Activated T-cell treated with anti-CD3 and anti-CD28 coated beads, Interleukin-2, amount 50 U/mL, for 24 hours (primary cell): ENCODE measurements around the gene SREBF1.
A peak's percentile ranks its signal among the peaks of the same experiment; 100 is the strongest.

ENCODE experiments used
- DNase-seq: peaks from one replicate; pipeline ENCODE4 v3.0.0-alpha.2; 2020
- H3K27ac Mint-ChIP-seq: 2 replicates; pipeline ENCODE4 v1.8.0; 2020; ENCODE audit warnings: mild to moderate bottlenecking, mixed read lengths
- H3K27me3 Mint-ChIP-seq: 2 replicates; pipeline ENCODE4 v1.8.0; 2020; ENCODE audit warnings: mixed read lengths
- H3K36me3 Mint-ChIP-seq: 2 replicates; pipeline ENCODE4 v1.8.0; 2020; ENCODE audit warnings: low read depth, mixed read lengths
- H3K4me1 Mint-ChIP-seq: 2 replicates; pipeline ENCODE4 v1.8.0; 2020; ENCODE audit warnings: low read depth, mixed read lengths
- H3K4me3 Mint-ChIP-seq: 2 replicates; pipeline ENCODE4 v1.8.0; 2020; ENCODE audit warnings: mild to moderate bottlenecking, moderate library complexity, mixed read lengths
- H3K9me3 Mint-ChIP-seq: 2 replicates; pipeline ENCODE4 v1.8.0; 2020; ENCODE audit warnings: mixed read lengths

The SREBF1 gene

GRCh38 chr17:17784657-17785267 is 52.0 kb downstream of the SREBF1 start:
- peak; percentile 49 for DNase-seq
- no peak overlapping the region for H3K4me3 Mint-ChIP-seq
- no peak overlapping the region for H3K27ac Mint-ChIP-seq
- H3K4me1 Mint-ChIP-seq, result peaks cover 26% of the 10 kb centered on the region
- H3K36me3 Mint-ChIP-seq, result no peaks in the 10 kb centered on the region
- H3K9me3 Mint-ChIP-seq, result no peaks in the 10 kb centered on the region
- H3K27me3 Mint-ChIP-seq, result peaks cover 3% of the 10 kb centered on the region

DNA sequence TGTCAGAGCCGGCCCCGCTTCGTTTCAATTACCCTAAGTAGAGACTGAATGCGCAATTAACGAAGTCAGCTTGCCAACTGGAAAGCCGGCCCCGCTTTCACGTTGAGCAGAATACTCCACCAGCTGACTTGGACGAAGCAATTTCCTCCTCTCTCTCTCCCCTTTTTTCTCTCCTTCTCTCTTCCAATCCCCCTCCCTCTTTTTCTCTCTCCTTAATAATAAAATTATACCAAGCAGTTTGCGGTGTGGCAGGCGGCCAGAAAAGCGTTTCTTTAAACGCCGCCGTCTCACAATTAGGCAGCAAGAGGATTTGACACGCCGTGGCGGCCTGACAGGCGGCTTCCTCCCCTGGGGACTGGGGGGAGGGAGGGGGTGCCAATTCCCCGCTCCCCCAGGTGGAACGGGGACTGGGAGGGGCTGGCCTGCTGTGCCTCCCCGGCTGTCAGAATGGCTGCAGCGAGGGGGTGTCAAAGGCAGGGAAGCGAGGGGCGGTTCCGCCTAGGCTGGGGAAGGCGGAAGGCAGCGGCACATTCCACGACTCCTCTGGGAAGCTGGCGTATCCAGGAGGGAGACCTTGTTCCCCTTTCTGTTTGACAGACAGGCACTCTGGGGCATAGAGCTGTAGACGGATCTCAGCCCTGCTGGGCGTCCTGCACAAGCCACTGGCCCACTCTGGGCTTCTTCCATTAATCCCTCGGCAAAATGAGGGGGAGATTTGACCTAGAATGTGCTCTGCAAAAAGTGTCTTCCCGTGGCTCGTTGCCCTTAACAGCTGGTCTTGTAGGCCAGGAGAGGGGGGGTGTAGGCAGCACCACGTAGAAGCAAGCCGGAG is 52.7 kb downstream of the SREBF1 start:
- Mint-ChIP-seq H3K27ac (no peak overlapping the region), H3K27me3 (peaks cover 3% of the 10 kb centered on the region), H3K9me3 (no peaks in the 10 kb centered on the region), H3K4me1 (peaks cover 26% of the 10 kb centered on the region), H3K36me3 (no peaks in the 10 kb centered on the region), H3K4me3 (peak overlapping the region; percentile 61)
- peak; percentile 46 for DNase-seq

- Mint-ChIP-seq H3K4me3 (peak overlapping the region; percentile 64), H3K27ac (no peak overlapping the region), H3K27me3 (peaks cover 3% of the 10 kb centered on the region), H3K4me1 (peaks cover 26% of the 10 kb centered on the region), H3K9me3 (no peaks in the 10 kb centered on the region), H3K36me3 (no peaks in the 10 kb centered on the region)
- peak; percentile 66 for DNase-seq
Measured at GRCh38 chr17:17783116-17783824, 53.5 kb downstream of the SREBF1 start.

- H3K36me3 Mint-ChIP-seq, result no peaks in the 10 kb centered on the region
- H3K4me1 Mint-ChIP-seq, result peaks cover 26% of the 10 kb centered on the region
- peaks cover 3% of the 10 kb centered on the region for H3K27me3 Mint-ChIP-seq
- peak overlapping the region; percentile 64 for H3K4me3 Mint-ChIP-seq
- H3K9me3 Mint-ChIP-seq, result no peaks in the 10 kb centered on the region
- DNase-seq, result peak; percentile 54
- H3K27ac Mint-ChIP-seq, result no peak overlapping the region
Measured at GRCh38 chr17:17782523-17783115, 54.2 kb downstream of the SREBF1 start.

- H3K36me3 Mint-ChIP-seq, result no peaks in the 10 kb centered on the region
- H3K4me1 Mint-ChIP-seq, result peaks cover 26% of the 10 kb centered on the region
- peak overlapping the region; percentile 55 for H3K4me3 Mint-ChIP-seq
- H3K27ac Mint-ChIP-seq, result no peak overlapping the region
- peak; percentile 53 for DNase-seq
- H3K27me3 Mint-ChIP-seq, result peaks cover 3% of the 10 kb centered on the region
- H3K9me3 Mint-ChIP-seq, result no peaks in the 10 kb centered on the region
Measured at GRCh38 chr17:17781591-17782496, 54.9 kb downstream of the SREBF1 start.

DNA sequence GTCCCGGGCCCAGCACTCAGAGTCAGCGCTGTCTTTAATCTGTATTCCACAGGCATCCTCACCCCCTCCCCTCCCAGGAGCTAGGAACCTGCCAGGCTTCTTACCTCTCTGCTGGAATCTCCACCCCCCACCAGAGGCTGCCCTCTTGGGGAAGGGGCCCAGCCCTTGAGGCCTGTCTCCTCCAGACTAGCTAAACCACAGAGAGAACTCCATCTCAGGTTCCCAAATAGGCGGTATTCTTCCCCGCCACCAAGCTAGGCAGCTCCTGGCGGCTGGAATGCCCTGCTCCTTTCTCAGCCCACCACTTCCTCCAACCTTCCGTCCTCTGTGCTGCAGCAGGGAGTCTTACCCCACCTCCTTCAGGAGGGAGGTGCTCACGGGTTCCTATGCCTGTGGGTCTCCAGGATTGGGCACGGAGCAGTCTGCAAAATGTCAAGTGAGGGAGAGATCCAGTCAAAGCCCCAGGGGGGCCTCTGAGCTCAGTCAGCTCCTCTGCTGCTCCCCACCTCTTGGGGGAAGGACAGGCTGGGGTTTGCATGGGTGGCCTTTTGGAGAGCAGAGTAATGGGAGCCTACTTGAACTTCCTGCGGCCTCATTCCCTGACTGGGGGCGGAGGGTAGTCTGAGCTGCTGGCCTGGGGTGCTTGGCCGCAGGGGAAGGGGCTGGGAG is 55.7 kb downstream of the SREBF1 start:
- H3K9me3 Mint-ChIP-seq, result no peaks in the 10 kb centered on the region
- peaks cover 26% of the 10 kb centered on the region for H3K4me1 Mint-ChIP-seq
- peaks cover 3% of the 10 kb centered on the region for H3K27me3 Mint-ChIP-seq
- H3K27ac Mint-ChIP-seq, result no peak overlapping the region
- H3K36me3 Mint-ChIP-seq, result no peaks in the 10 kb centered on the region
- no peak for DNase-seq
- H3K4me3 Mint-ChIP-seq, result no peak overlapping the region

- H3K4me3 Mint-ChIP-seq, result no peak overlapping the region
- no peak for DNase-seq
- no peaks in the 10 kb centered on the region for H3K36me3 Mint-ChIP-seq
- H3K4me1 Mint-ChIP-seq, result peaks cover 12% of the 10 kb centered on the region
- H3K9me3 Mint-ChIP-seq, result no peaks in the 10 kb centered on the region
- H3K27ac Mint-ChIP-seq, result no peak overlapping the region
- peaks cover 3% of the 10 kb centered on the region for H3K27me3 Mint-ChIP-seq
Measured at GRCh38 chr17:17779015-17779611, 57.7 kb downstream of the SREBF1 start.

- Mint-ChIP-seq H3K27me3 (peaks cover 3% of the 10 kb centered on the region), H3K4me1 (peaks cover 13% of the 10 kb centered on the region), H3K36me3 (no peaks in the 10 kb centered on the region), H3K4me3 (no peak overlapping the region), H3K9me3 (no peaks in the 10 kb centered on the region), H3K27ac (no peak overlapping the region)
- no peak for DNase-seq
Measured at GRCh38 chr17:17778308-17779014, 58.3 kb downstream of the SREBF1 start.

- no peaks in the 10 kb centered on the region for H3K9me3 Mint-ChIP-seq
- no peak for DNase-seq
- peaks cover 20% of the 10 kb centered on the region for H3K4me1 Mint-ChIP-seq
- no peak overlapping the region for H3K27ac Mint-ChIP-seq
- H3K27me3 Mint-ChIP-seq, result peaks cover 3% of the 10 kb centered on the region
- no peaks in the 10 kb centered on the region for H3K36me3 Mint-ChIP-seq
- H3K4me3 Mint-ChIP-seq, result no peak overlapping the region
Measured at GRCh38 chr17:17776889-17777288, 59.9 kb downstream of the SREBF1 start.

GRCh38 chr17:17774009-17774881 is 62.5 kb downstream of the SREBF1 start:
- Mint-ChIP-seq H3K36me3 (no peaks in the 10 kb centered on the region), H3K9me3 (no peaks in the 10 kb centered on the region), H3K27me3 (no peaks in the 10 kb centered on the region), H3K4me3 (no peak overlapping the region), H3K27ac (peak overlapping the region; percentile 75), H3K4me1 (peaks cover 14% of the 10 kb centered on the region)
- DNase-seq, result no peak

DNA sequence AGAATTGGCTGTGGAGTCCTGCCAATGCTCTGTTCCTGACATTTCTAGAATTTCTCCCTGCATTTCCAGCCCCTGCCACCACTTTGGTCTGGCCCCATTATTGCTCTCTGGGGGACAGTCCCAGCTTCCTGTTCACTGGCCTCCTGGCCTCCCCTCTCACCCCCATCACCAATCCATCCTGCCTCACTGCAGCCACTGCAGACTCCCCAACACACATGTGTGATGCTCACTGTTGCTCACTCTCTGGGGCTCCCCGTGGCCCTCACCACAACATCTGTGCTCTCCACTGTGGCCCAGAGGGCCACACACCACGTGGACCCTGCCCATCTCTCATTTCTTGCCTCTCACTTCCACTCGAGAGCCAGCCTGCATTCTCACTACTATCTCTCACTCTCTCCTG is 64.6 kb downstream of the SREBF1 start:
- Mint-ChIP-seq H3K9me3 (no peaks in the 10 kb centered on the region), H3K4me3 (no peak overlapping the region), H3K27ac (peak overlapping the region; percentile 71), H3K36me3 (no peaks in the 10 kb centered on the region), H3K27me3 (no peaks in the 10 kb centered on the region), H3K4me1 (peaks cover 14% of the 10 kb centered on the region)
- no peak for DNase-seq
